Activated naive CD8-positive, alpha-beta T cell (primary cell): ENCODE results near the gene C1QTNF8.

Experiments used
- H3K27ac Mint-ChIP-seq: one replicate; pipeline ENCODE4 v1.8.0; 2021; ENCODE audit warnings: mixed read lengths
- H3K27me3 Mint-ChIP-seq: one replicate; pipeline ENCODE4 v1.8.0; 2021; ENCODE audit warnings: mixed read lengths
- H3K36me3 Mint-ChIP-seq: one replicate; pipeline ENCODE4 v1.8.0; 2021; ENCODE audit warnings: mixed read lengths
- H3K4me1 Mint-ChIP-seq: one replicate; pipeline ENCODE4 v1.8.0; 2021; ENCODE audit warnings: low read depth, mixed read lengths
- H3K4me3 Mint-ChIP-seq: one replicate; pipeline ENCODE4 v1.8.0; 2021; ENCODE audit warnings: mild to moderate bottlenecking, mixed read lengths
- H3K9me3 Mint-ChIP-seq: one replicate; pipeline ENCODE4 v1.8.0; 2021; ENCODE audit warnings: low read depth, mixed read lengths

Gene C1QTNF8

DNA sequence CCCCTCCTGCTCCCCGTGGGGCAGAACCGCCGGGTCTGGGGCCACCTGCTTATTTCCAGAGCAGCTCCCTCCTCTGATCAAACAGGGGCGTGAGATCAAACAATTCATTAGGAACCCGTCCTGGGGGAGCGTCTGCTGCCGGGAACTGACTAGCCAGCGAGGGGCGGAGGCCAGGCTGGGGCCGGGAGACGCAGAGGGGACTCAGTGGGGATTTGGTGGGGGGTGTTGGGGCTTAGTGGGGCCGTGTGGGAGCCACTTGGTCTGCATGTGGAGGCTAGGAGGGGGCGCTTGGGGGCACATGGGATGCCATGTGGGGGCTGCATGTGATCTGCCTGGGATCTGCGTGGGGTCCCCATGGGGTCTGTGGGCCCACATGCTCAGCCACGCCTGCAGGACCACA, 36.4 kb upstream of the C1QTNF8 start:
- H3K4me1 Mint-ChIP-seq = no peaks in the 10 kb centered on the region
- no peaks in the 10 kb centered on the region for H3K27me3 Mint-ChIP-seq
- H3K9me3 Mint-ChIP-seq = no peaks in the 10 kb centered on the region
- H3K27ac Mint-ChIP-seq = no peak overlapping the region
- H3K4me3 Mint-ChIP-seq = no peak overlapping the region
- H3K36me3 Mint-ChIP-seq = no peaks in the 10 kb centered on the region

DNA sequence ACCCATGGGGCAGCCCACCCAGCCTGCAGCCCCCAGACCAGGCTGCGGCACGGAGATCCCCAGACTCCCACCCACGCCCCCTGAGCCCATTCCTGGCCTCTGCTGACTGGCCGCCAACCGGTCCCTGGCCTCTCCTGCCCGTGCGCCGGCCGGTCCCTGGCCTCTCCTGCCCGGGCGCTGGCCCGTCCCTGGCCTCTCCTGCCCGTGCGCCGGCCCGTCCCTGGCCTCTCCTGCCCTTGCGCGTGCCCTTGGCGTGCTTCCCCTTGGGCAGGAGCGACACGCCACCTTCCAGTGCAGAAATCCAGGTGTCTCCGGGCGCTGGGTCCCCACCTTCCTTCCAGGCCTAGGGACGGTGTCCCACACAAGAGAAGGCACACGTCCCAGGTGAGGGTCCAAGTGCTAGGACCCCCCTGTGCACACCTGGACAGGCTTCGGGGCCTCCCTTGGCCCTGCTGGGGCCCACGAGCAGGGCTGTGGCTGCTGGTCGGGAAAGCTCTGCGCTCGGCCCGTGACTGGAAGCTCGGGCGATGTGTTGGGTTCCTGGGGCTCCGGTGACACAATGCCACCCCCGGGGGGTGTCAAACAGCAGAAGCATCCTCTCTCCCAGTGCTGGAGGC, 35.4 kb upstream of the C1QTNF8 start:
- no peaks in the 10 kb centered on the region for H3K27me3 Mint-ChIP-seq
- H3K4me1 Mint-ChIP-seq = no peaks in the 10 kb centered on the region
- no peaks in the 10 kb centered on the region for H3K36me3 Mint-ChIP-seq
- H3K9me3 Mint-ChIP-seq = no peaks in the 10 kb centered on the region
- H3K4me3 Mint-ChIP-seq = no peak overlapping the region
- no peak overlapping the region for H3K27ac Mint-ChIP-seq

DNA sequence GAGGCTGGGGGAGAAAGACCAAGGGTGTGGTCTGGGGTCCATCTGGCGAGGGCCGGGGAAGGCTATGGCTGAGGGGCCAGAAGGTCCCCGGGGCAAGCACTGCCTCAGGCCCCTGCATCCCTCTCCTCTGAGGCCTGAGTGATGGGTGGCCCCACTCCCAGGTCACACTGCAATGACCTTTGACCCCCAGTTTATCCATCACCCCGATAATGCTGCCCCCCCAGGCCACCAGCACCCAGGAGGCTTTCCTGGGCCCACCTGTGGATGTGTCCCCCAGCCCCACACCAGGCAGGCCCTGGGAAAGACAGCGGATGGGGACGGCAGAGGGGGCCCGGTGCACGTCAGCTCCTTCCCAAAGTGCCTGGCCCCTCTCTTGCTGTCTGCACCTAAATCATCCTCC, 34.3 kb upstream of the C1QTNF8 start:
- H3K4me1 Mint-ChIP-seq = no peaks in the 10 kb centered on the region
- H3K9me3 Mint-ChIP-seq = no peaks in the 10 kb centered on the region
- H3K4me3 Mint-ChIP-seq = no peak overlapping the region
- no peak overlapping the region for H3K27ac Mint-ChIP-seq
- H3K27me3 Mint-ChIP-seq = no peaks in the 10 kb centered on the region
- no peaks in the 10 kb centered on the region for H3K36me3 Mint-ChIP-seq

DNA sequence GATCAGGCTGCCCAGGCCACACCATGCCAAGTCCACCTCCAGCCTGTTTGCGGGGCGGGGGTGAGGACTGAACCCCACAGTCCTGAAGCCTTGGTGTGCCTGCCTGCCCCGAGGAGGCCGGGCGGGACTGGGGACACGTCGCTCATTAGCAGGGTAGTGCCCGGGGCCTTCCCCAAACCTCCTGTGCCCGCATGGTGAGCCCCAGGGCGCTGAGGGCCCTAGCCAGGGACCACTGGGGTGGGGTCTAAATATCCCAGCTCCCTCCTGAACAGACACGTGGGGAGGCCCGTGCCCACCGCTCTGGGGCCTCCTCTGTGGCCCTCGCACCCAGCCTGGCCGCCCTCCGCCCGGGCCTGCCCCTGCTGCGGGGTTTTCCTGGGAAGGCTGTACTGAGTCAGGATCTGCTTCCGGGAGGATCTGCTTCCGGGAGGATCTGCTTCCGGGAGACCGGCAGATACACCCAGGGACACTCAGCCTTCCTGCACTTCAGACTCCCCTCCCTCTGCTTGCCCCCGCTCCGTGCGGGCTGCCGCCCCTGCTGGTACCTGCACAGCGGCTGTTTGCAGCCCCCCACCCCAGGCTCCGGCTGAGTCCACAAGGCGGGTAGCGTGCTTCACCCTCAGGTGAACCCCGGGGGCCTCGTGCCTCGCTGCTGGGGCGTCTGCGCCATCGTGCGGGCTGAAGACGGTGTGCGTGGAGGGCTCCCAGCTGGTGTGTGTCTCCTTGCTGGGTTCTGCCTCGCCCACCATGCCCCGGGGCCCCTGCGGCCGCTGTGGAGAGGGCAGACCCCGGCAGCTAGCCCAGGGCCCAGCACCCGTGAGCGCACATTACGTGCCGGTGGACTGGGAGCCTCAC, 33.3 kb upstream of the C1QTNF8 start:
- H3K9me3 Mint-ChIP-seq = no peaks in the 10 kb centered on the region
- H3K27ac Mint-ChIP-seq = no peak overlapping the region
- no peaks in the 10 kb centered on the region for H3K4me1 Mint-ChIP-seq
- H3K27me3 Mint-ChIP-seq = no peaks in the 10 kb centered on the region
- no peak overlapping the region for H3K4me3 Mint-ChIP-seq
- no peaks in the 10 kb centered on the region for H3K36me3 Mint-ChIP-seq

DNA sequence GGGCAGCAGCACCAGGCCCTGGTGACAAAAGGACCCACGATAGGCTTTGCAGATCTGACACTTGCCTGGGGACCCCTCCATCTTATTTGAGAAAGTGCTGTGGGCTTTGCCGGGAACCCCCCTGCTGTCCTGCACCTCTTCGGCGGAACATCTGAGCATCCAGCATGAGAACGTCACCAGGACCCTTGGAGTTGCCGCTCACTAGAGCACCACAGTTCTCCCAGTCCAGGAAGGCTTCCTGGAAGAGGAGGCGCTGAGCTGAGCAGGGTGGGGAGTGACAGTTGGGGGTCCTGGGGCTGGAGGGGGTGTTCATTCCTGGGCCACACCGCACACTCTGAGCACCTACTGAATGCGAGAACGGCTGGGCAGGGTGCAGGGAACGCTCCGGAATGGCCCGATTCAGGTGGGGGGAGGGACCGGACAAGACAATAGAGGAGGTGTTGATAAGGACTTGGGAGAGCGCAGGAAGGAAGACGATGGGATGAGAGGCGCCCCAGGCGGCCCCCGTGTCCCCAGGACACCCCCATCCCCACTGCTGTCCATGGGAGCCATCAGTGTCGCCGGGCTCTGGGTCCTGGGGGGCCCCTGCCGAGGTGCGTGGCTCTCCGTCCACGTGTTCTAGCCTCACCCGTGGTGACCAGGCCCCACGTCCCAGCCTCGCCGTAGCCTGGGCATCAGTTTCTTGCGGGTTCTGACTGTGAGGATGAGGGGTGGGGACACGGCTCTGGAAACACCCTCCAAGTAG, 32.1 kb upstream of the C1QTNF8 start:
- Mint-ChIP-seq H3K4me1 (no peaks in the 10 kb centered on the region), H3K27me3 (no peaks in the 10 kb centered on the region), H3K4me3 (no peak overlapping the region), H3K27ac (no peak overlapping the region), H3K9me3 (no peaks in the 10 kb centered on the region), H3K36me3 (no peaks in the 10 kb centered on the region)

DNA sequence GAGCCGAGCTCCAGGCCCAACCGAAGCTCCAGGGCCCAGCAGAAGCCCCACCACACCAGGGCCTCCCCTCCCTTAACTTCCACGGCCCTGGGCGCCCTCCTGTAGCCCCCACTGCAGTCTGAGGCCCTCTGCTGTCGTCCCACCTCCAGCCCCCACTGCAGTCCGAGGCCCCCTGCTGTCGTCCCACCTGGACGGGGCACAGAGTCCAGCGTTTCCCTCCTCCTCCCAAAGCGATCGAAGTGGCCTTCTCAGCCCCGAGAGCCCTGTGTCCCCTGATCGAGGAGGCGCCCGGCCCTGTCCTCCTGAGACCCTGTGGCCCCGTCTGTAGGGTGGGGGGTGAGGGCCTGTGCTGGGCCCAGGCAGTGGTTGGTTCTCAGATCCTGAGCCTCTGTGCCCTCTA, 31.1 kb upstream of the C1QTNF8 start:
- H3K9me3 Mint-ChIP-seq = no peaks in the 10 kb centered on the region
- H3K27me3 Mint-ChIP-seq = no peaks in the 10 kb centered on the region
- H3K36me3 Mint-ChIP-seq = no peaks in the 10 kb centered on the region
- H3K27ac Mint-ChIP-seq = no peak overlapping the region
- H3K4me1 Mint-ChIP-seq = no peaks in the 10 kb centered on the region
- no peak overlapping the region for H3K4me3 Mint-ChIP-seq

DNA sequence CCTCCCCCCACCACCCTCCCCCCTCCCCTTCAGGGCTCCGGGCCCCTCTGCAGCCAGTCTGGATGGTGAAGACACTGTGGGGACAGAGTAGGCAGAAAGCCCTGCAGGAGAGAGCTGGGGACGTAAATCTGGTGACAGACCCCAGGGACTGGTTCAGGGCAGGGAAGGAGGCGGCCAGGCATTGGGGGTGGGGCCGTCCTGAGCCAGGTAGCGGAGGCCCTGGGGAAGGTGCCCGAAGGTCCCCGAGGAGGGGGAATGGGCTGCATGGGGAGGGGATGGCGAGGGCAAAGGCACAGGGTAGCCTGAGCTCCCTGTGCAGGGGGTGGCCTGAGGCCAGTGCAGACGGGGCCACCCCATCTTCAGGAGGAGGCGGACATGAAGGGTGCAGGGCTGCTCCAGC, 30.5 kb upstream of the C1QTNF8 start:
- no peaks in the 10 kb centered on the region for H3K9me3 Mint-ChIP-seq
- H3K27ac Mint-ChIP-seq = no peak overlapping the region
- no peak overlapping the region for H3K4me3 Mint-ChIP-seq
- no peaks in the 10 kb centered on the region for H3K4me1 Mint-ChIP-seq
- H3K36me3 Mint-ChIP-seq = no peaks in the 10 kb centered on the region
- no peaks in the 10 kb centered on the region for H3K27me3 Mint-ChIP-seq

DNA sequence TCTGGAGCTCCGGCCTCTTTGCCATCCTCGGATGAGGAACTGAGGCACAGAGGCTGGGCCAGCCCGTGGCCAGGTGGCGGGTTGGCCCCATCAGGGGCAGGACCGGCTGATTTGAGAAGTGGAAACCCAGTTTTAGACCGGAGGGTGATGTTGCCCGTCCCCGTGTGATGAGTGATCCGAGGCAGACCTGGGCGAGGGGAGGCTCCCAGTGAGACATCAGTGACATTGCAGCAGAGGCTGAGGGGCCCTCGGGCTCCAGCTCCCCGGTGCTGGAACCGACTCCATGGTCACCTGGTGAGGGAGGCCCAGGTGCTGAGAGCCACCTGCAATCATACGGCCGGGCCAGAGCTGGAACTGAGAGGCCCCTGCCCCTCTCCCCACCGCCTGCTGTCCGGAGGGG, 30.0 kb upstream of the C1QTNF8 start:
- H3K27ac Mint-ChIP-seq = no peak overlapping the region
- H3K4me3 Mint-ChIP-seq = no peak overlapping the region
- H3K27me3 Mint-ChIP-seq = no peaks in the 10 kb centered on the region
- H3K4me1 Mint-ChIP-seq = no peaks in the 10 kb centered on the region
- no peaks in the 10 kb centered on the region for H3K9me3 Mint-ChIP-seq
- H3K36me3 Mint-ChIP-seq = no peaks in the 10 kb centered on the region

DNA sequence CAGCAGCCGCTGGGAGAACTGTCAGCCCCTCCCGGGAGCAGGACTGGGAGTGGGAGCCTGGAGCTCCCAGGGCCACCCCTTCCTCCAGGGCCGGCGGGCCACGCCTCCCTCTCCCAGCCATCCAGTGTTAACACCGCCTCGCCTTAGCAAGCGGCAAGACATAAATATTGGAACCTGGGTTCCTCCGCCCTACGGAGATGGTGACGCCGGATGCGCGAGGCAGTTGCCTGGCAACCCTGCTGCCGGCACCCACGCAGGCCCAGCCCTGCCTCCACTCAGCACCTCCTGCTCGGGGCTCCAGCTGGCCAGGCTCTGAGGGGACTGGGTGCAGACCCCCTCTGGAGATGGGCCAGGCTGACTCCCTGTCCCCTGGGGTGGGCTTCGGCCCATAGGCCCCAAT, 29.4 kb upstream of the C1QTNF8 start:
- Mint-ChIP-seq H3K4me1 (no peaks in the 10 kb centered on the region), H3K27ac (no peak overlapping the region), H3K9me3 (no peaks in the 10 kb centered on the region), H3K27me3 (no peaks in the 10 kb centered on the region), H3K4me3 (no peak overlapping the region), H3K36me3 (no peaks in the 10 kb centered on the region)

DNA sequence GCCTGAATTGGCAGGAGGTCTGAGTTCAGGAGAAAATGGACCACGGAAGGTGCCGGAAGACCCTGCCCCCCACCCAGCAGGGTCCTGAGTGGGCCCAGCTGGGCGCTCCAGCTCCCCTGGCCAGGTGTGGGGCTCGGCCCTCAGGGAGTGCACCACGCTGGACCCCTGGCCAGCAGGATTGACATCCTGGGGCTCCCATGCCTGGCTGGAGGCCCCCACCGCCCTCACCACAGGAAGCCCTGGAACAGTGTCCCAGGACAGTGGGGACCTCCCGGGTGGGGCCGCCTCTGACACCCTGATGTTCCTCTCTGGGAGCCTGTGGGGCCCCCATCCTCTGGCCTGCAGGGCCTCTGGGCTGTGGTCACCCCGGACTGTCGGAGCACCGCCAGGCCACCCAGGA, 28.8 kb upstream of the C1QTNF8 start:
- Mint-ChIP-seq H3K4me3 (no peak overlapping the region), H3K27me3 (no peaks in the 10 kb centered on the region), H3K36me3 (no peaks in the 10 kb centered on the region), H3K9me3 (no peaks in the 10 kb centered on the region), H3K4me1 (no peaks in the 10 kb centered on the region), H3K27ac (no peak overlapping the region)

DNA sequence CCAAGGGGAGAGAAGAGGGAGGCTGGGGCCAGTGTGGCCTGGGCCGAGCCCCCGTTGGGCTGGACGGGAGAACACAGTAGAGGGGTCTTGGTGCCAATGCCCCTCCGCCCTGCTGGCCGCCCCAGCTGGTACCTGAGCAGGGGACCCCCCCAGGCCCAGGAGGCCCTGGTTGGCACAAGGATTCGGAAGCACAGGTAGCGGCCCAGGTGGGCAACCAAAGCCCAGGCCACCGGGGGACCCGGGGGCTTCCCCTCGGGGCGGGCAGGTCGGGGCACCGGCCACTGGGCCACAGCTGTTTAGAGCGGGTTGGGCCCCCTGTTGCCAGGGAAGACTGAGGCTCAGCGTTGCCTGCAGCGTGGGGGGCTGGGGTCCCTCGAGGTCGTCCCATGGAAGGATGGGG, 28.2 kb upstream of the C1QTNF8 start:
- Mint-ChIP-seq H3K9me3 (no peaks in the 10 kb centered on the region), H3K27ac (no peak overlapping the region), H3K36me3 (no peaks in the 10 kb centered on the region), H3K4me3 (no peak overlapping the region), H3K27me3 (no peaks in the 10 kb centered on the region), H3K4me1 (no peaks in the 10 kb centered on the region)

DNA sequence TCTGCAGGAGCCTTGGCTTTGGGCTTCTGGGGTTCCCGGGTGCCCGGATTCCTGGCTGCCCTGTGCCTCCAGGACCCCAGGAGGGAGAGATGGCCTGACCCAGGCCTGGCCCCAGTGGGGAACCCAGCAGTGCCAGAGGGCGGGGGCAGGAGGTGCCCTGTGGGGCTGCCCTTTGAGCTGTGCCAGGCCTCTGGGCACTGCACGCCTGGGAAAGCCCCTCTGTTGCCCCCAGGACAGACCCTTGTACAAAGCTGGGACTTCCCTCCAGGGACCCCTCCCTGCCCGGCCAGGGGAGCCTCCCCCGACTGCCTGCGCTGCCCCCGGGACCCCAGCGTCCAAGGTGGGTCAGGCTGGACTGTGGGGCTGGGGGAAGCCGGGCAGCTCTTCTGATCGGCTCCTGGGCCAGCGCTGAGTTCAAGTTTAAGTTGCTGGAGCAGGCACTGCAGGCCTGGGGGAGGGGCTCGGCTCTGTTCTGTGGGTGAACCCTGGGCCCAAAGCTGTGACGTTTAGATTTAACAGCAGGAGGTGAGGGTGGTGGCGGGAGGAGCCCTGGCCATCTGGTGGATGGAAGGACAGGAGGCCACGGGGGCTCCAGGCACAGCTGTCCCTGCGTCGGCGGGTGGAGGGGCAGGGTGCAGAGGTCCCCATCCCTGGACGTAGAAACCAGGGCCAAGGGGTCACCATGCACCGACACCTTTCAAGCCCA, 27.6 kb upstream of the C1QTNF8 start:
- H3K36me3 Mint-ChIP-seq = no peaks in the 10 kb centered on the region
- H3K27me3 Mint-ChIP-seq = no peaks in the 10 kb centered on the region
- no peaks in the 10 kb centered on the region for H3K4me1 Mint-ChIP-seq
- no peaks in the 10 kb centered on the region for H3K9me3 Mint-ChIP-seq
- no peak overlapping the region for H3K4me3 Mint-ChIP-seq
- no peak overlapping the region for H3K27ac Mint-ChIP-seq

DNA sequence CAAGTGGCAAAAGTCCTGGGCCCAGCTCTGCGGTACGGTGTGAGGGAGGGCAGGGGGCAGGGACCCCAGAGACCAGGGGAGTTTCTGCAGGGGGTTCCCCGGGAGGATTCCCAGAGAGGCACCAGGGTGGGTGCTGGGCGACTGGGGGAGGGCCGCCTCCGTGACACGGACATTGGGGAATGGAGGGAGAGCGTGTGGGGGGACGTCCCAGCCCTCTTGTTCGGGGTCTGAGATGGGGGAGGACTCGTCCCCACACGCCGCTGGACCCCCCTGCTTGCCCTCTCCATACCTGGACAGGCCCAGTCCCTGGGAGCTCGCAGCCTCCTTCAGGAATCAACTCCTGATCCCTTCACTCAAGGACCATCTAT, 26.3 kb upstream of the C1QTNF8 start:
- Mint-ChIP-seq H3K27ac (no peak overlapping the region), H3K9me3 (no peaks in the 10 kb centered on the region), H3K36me3 (no peaks in the 10 kb centered on the region), H3K4me3 (no peak overlapping the region), H3K4me1 (no peaks in the 10 kb centered on the region), H3K27me3 (no peaks in the 10 kb centered on the region)

DNA sequence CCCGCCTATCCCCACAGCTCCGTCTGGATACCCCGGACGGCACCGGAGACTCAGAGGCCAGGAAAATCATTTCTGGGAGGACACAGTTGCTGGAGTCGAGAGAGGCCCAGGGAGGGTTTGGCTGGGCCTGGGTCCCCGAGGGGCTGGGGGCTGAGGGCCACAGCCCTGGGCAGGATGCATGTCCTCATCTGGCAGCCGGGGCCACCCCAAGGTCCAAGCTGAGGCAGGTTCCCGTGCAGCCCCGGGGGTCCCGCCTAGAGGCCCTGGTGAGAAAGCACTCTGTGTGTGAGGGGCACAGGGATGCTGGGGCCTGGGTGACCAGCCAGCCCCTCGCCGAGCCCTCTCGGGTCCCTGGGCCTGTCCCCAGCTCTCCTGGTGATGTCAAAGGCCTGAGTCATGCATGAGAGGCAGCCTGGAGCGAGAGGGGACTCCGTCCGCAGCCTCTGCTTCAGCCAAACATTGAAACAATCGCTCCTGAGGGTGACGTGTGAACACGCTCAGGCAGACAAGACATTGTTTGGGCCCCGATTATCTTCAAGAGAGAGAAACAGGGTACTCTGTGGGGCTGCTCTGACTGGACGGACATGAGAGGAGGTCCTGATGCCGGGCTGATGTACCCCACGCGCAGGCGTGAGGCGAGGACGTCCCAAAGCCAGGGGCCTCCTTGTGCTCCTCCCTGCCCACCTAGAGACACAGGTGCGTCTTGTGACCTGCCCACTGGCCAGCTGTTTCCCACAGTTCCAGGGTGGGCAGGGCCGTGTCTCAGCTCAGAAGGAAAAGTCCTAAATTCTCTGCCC, 25.8 kb upstream of the C1QTNF8 start:
- Mint-ChIP-seq H3K27ac (no peak overlapping the region), H3K4me3 (no peak overlapping the region), H3K9me3 (no peaks in the 10 kb centered on the region), H3K36me3 (no peaks in the 10 kb centered on the region), H3K27me3 (no peaks in the 10 kb centered on the region), H3K4me1 (no peaks in the 10 kb centered on the region)
